Esophagus mucosa (tissue), 1 donor: ENCODE data around the gene SLC35A4. TPM values are rescaled to one million over a fixed set of nuclear protein-coding genes. Genes with fewer than 3 reads are reported as not detected.
"Not testable (repeated sequence)": the region's sequence is repeated elsewhere in the genome, so short reads cannot be mapped to it uniquely, and the experiment has no call there.

Experiments used
- ATAC-seq: fragments of 200-7000 bp; cut with Tn5 transposase; one replicate; pipeline ENCODE4 v1.9.1; 2020
- total RNA-seq: library from RNA; stranded (reverse); gene quantifications from one replicate; pipeline ENCODE4 v1.2.4, GENCODE V29; 2023
- donor health status: DM: yes; HTN: yes; CAD: no.

Gene SLC35A4
- total RNA-seq, 1 donor from 2014 or later, result 52.4 TPM

DNA sequence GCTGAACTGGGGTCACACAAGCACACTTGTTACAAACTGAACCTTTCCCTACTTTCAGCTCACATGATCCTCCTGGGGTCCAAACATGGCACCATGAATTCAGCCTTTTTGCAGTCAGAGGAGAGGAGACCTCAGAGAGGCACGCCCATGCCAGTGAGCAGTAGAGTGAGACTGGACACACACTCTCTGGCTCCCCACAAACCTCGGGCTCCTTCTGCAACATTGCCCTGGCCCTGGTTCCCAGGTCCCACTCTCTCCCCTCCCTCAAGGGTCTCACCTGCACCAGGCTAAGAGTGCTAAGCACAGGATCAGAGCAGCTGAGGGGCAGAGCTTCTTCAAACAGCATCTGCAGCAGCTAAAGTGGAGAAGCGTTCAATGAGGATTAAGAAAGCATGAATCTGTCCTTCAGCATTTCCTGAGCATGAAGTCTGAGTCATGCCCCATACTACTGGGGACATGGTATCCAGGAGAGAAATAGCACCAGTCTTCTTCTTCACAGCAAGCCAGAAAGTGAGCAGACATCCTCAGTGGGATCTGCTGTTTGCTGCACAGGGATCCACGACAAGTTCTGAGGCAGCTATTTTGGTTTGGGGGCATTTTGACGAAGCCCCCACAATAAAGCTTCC, 27.2 kb downstream of the SLC35A4 start:
- peak; percentile 56 for ATAC-seq

DNA sequence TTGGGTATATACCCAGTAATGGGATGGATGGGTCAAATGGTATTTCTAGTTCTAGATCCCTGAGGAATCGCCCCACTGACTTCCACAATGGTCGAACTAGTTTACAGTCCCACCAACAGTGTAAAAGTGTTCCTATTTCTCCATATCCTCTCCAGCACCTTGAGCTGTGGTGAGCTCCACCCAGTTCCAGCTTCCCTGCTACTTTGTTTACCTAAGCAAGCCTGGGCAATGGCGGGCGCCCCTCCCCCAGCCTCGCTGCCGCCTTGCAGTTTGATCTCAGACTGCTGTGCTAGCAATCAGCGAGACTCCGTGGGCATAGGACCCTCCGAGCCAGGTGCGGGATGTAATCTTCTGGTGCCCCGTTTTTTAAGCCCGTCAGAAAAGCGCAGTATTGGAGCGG, 28.4 kb downstream of the SLC35A4 start:
- not testable (repeated sequence) for ATAC-seq

DNA sequence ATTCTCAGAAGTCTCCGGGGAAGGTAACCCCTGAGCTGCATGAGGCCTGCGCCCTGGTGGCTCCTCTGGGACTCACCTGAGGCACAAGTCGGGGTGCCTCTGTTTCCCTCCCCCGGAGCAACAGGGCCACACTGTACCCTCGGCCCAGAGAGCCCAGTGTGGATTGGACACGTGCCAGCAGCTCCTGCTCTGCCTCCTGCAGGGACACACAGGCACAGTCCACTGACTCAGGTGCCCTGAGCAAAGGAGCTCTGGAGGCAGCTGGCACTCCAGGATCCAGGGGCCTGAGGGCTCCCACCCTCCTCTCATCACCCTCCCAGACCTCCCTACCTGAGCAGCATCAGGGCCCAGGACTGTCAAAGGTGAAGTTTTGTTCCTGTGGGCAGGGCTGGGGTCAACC, 29.5 kb downstream of the SLC35A4 start:
- peak; percentile 20 for ATAC-seq

DNA sequence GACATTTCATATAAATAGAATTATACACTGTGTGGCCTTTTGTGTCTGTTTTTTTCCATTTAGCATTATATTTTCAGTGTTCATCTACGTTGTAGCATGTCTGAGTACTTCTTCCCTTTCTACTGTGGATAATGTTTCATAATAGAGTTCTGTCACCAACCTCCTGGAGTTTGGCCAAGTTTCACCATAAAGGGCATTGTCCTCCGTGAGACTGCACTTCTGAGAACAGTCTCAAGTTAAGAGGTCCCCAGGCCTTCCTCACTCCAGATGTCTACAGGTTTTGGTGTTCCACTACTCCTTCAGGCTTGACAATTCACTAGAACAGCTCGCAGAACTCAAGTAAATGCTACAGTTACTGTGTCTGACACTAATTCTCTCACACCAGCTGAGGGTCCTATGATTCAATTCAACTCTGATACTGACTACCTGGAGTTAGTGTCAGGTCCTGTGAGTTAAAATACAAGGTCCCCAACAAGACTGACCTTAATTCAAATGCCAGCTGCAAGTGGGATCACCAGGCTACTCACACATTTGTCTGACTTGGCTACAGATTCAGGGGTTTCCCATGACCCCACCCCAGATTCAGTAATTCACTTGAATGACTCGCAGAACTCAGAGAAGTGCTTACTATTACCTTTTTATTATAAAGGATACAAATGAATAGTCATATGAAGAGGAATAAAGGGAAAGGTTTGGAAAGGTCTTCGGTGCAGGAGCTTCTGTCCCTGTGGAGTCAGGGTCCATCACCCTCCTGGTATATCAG, 31.1 kb downstream of the SLC35A4 start:
- peak; percentile 28 for ATAC-seq

DNA sequence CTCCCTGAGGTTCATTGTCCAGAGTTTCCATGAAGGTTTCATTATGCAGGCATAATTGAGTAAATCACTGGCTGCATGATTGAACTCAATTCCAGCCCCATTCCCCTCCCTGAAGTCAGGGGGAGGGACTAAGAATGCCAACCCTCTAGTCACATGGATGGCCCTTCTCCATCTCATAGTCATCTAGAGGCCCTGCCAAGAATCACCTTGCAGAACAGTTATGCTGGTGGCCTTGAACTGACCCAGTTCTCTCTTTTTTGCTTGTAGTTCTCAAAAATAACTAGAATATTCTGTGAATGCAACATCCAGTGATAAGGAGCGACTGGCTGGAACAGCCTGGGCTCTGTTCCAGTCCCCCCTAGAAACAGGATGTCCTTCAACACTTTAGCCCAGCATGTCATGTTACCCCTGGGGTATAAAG, 31.7 kb downstream of the SLC35A4 start:
- peak; percentile 75 for ATAC-seq

DNA sequence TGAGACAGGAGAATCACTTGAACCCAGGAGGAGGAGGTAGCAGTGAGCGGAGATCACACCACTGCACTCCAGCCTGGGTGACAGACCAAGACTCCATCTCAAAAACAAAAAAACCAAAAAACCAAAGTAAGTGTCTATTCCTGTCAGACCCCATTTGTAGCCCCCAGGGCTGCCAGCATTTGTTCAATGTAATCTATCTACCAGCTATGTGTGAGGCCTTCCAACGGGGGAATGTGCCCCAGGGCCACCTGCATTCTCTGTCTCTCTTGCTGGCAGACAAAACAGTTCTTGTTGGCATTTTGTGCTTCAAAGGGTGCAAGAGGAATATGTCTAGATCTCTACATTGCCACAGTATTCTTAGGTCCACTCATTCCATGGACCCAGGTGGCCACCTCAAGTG, 34.2 kb downstream of the SLC35A4 start:
- no peak for ATAC-seq

- no peak for ATAC-seq
These were observed 35.5 kb downstream of the SLC35A4 start for GRCh38 chr5:140600096-140600495.

GRCh38 chr5:140602147-140602546, 37.5 kb downstream of the SLC35A4 start:
- ATAC-seq, result no peak

GRCh38 chr5:140603446-140603698, 38.7 kb downstream of the SLC35A4 start:
- ATAC-seq, result not testable (repeated sequence)

GRCh38 chr5:140603734-140604133, 39.1 kb downstream of the SLC35A4 start:
- no peak for ATAC-seq

DNA sequence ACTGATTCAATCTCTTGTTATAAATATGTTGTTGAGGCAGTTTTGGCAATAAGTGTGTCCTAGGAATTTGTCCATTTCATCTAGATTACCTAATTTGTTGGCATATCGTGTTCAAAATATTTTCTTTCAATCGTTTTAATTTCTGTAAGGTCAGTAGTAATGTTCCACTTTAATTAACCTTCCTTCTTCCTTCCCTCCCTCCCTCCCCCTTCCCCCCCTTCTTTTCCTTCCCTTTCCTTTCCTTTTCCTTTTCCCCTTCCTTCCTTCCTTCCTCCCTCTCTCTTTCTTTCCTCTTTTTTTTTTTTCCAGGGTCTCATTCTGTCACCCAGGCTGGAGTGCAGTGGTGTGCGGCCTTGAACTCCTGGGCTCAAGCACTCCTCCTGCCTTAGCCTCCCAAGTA, 41.3 kb downstream of the SLC35A4 start:
- no peak for ATAC-seq

DNA sequence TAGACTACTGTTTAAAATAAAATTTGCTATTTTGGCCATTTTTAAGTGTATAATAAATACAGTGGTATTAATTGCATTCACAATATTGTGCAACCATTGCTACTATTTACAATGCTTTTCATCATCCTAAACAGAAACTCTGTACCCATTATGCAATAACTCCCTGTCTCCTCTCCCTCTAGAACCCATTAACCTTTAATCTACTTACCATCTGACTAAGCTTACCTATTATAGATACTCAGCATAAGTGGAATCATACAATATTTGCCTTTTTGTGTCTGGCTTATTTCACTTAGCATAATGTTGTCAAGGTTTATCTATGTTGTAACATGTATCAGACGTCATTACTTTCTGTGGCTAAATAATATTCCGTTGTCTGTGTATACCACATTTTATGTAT, 42.4 kb downstream of the SLC35A4 start:
- peak; percentile 83 for ATAC-seq

- ATAC-seq, result no peak
These were observed 44.1 kb downstream of the SLC35A4 start for GRCh38 chr5:140608722-140609121.

- peak; percentile 75 for ATAC-seq
These were observed 44.5 kb downstream of the SLC35A4 start for GRCh38 chr5:140609126-140609525.

DNA sequence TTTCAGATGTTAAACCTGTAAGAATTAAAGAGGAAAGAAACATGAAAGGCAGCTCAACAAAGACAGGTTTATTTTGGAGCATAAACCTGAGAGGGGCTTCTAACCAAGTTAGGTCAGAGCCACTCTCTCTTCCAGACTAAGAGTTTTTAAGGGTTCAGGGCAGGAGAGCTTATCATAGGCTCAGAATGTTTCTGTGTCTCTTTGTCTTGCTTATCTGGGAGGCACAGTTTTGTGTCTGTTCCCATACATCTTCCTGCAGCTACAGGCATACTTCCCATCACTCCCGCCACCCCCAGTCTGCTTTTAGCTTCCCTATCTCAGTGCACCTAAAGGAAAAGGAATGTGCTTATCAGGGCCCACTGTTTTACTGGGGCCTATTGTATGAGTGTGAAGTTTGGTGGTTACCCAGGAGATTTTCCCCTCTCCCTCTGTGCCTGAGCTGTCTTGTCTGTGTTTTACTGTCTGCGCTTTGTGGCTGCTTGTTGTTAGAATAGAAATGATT, 46.4 kb downstream of the SLC35A4 start:
- no peak for ATAC-seq

Other genes starting within 250 kb of the SLC35A4 start
- gene HBEGF, start 218.2 kb upstream of the SLC35A4 start, total RNA-seq, result 62.1 TPM
- 0.08 TPM for gene SLC4A9, start 204.6 kb upstream of the SLC35A4 start, total RNA-seq
- gene ANKHD1, start 163.0 kb upstream of the SLC35A4 start, total RNA-seq, result 73.1 TPM
- gene EIF4EBP3, start 17.2 kb upstream of the SLC35A4 start, total RNA-seq, result 20.7 TPM
- 28.6 TPM for gene SRA1, start 7.4 kb upstream of the SLC35A4 start, total RNA-seq
- 5.2 TPM for gene APBB3, start 230 bp upstream of the SLC35A4 start, total RNA-seq
- gene CD14, start 68.3 kb downstream of the SLC35A4 start, total RNA-seq, result 6.7 TPM
- gene TMCO6, start 74.6 kb downstream of the SLC35A4 start, total RNA-seq, result 14.0 TPM
- gene NDUFA2, start 82.8 kb downstream of the SLC35A4 start, total RNA-seq, result 49.9 TPM
- gene IK, start 83.0 kb downstream of the SLC35A4 start, total RNA-seq, result 58.5 TPM
- 19.7 TPM for gene WDR55, start 100.1 kb downstream of the SLC35A4 start, total RNA-seq
- gene DND1, start 108.7 kb downstream of the SLC35A4 start, total RNA-seq, result 0.44 TPM
- 43.0 TPM for gene HARS1, start 126.5 kb downstream of the SLC35A4 start, total RNA-seq
- 14.0 TPM for gene HARS2, start 126.6 kb downstream of the SLC35A4 start, total RNA-seq
- 39.7 TPM for gene ZMAT2, start 135.6 kb downstream of the SLC35A4 start, total RNA-seq
- not detected for gene PCDHA1, start 221.3 kb downstream of the SLC35A4 start, total RNA-seq
- gene PCDHA2, start 230.0 kb downstream of the SLC35A4 start, total RNA-seq, result 0.04 TPM
- gene PCDHA3, start 236.2 kb downstream of the SLC35A4 start, total RNA-seq, result not detected
- gene PCDHA4, start 242.2 kb downstream of the SLC35A4 start, total RNA-seq, result 0.20 TPM